HepG2 (cell line): ENCODE measurements around the gene ANTXR1. TPM values are rescaled to one million over a fixed set of nuclear protein-coding genes. Genes with fewer than 3 reads are reported as not detected.

Experiments
- ATAD3A ChIP-seq: sonication (generic); formaldehyde crosslinking; IDR thresholded peaks from 2 replicates; pipeline ENCODE4 v1.4.0; 2020; ENCODE audit warnings: missing genetic modification reagents
- KMT2A ChIP-seq: sonication (generic); formaldehyde crosslinking; IDR thresholded peaks from 2 replicates; pipeline ENCODE4 v1.4.0; 2020; ENCODE audit warnings: missing genetic modification reagents
- MNT ChIP-seq: fragments of 450-650 bp; IDR thresholded peaks from 2 replicates; pipeline ENCODE4 v1.6.1; 2016
- NR1H2 ChIP-seq: sonication (generic); formaldehyde crosslinking; IDR thresholded peaks from 2 replicates; pipeline ENCODE4 v1.8.1; 2022; ENCODE audit warnings: low read depth, missing genetic modification reagents, borderline replicate concordance
- NR3C1 ChIP-seq: sonication (generic); formaldehyde crosslinking; IDR thresholded peaks from 2 replicates; pipeline ENCODE4 v1.4.0; 2020; ENCODE audit warnings: missing genetic modification reagents
- PCBP2 ChIP-seq: fragments of 200-400 bp; formaldehyde crosslinking; optimal IDR thresholded peaks from 2 replicates; pipeline ENCODE3; 2018; ENCODE audit warnings: low read length, low read depth; ENCODE audit not compliant: poor library complexity, severe bottlenecking
- PRDM10 ChIP-seq: sonication (generic); formaldehyde crosslinking; IDR thresholded peaks from 2 replicates; pipeline ENCODE4 v1.4.0; 2020; ENCODE audit warnings: low read depth, missing genetic modification reagents
- UBTF ChIP-seq: sonication (generic); formaldehyde crosslinking; IDR thresholded peaks from 2 replicates; pipeline ENCODE4 v1.4.0; 2020; ENCODE audit warnings: mild to moderate bottlenecking, missing genetic modification reagents
- ZBTB25 ChIP-seq: IDR thresholded peaks from 2 replicates; pipeline ENCODE4 v1.6.1; 2018; ENCODE audit warnings: missing genetic modification reagents
- ZBTB38 ChIP-seq: sonication (generic); formaldehyde crosslinking; IDR thresholded peaks from 2 replicates; pipeline ENCODE4 v1.5.1; 2020; ENCODE audit warnings: mild to moderate bottlenecking, missing genetic modification reagents
- ZBTB49 ChIP-seq: sonication (generic); formaldehyde crosslinking; IDR thresholded peaks from 2 replicates; pipeline ENCODE4 v1.4.0; 2020; ENCODE audit warnings: missing genetic modification reagents, borderline replicate concordance
- ZFY ChIP-seq: sonication (generic); formaldehyde crosslinking; IDR thresholded peaks from 2 replicates; pipeline ENCODE4 v1.4.0; 2020; ENCODE audit warnings: missing genetic modification reagents
- ZNF121 ChIP-seq: sonication (generic); formaldehyde crosslinking; IDR thresholded peaks from 2 replicates; pipeline ENCODE4 v1.5.0; 2020; ENCODE audit warnings: mild to moderate bottlenecking, missing genetic modification reagents
- ZNF235 ChIP-seq: sonication (generic); formaldehyde crosslinking; IDR thresholded peaks from 2 replicates; pipeline ENCODE4 v1.8.1; 2023; ENCODE audit warnings: mild to moderate bottlenecking, missing genetic modification reagents, borderline replicate concordance
- ZNF644 ChIP-seq: IDR thresholded peaks from 2 replicates; pipeline ENCODE4 v1.6.1; 2016; ENCODE audit warnings: low read depth
- polyA plus RNA-seq, 8 experiments: library from polyadenylated mRNA; depleted of rRNA in 3 of 8; stranded (reverse) in 7 of 8; unstranded in 1 of 8; fragments of >200 nt; fragmentation: Illumina TruSeq in 4 of 8; extraction: Trizol in 4 of 8; gene quantifications; 2 replicates each; pipeline versions ENCODE4 v1.2.1 to v1.2.3, GENCODE V29; 2011 to 2016; ENCODE audit warnings: low read depth in 4 of 8, missing spikeins in 1 of 8, mixed read lengths in 1 of 8; ENCODE audit not compliant: insufficient read depth in 1 of 8
- total RNA-seq, 5 experiments: library from RNA; depleted of rRNA; stranded (reverse); fragments of >200 nt; fragmentation: Illumina TruSeq; extraction: Trizol; gene quantifications; 2 replicates each; pipeline ENCODE4 v1.2.3, GENCODE V29; 2016; ENCODE audit warnings: low read depth in 1 of 5

Gene ANTXR1
- total and polyA plus RNA-seq, 2 of the 13 experiments (the other 11 are each of a cell fraction or from before 2014, with no cell fraction given) = 4.5 to 12.7 TPM

- TF ChIP-seq ZBTB49 (CRISPR knock-in tag) (no peak), ZNF235 (CRISPR knock-in tag) (no peak), ZFY (CRISPR knock-in tag) (peak; percentile 56; the same call in 1 of the 2 replicates), UBTF (CRISPR knock-in tag) (peak; percentile 86), PRDM10 (CRISPR knock-in tag) (no peak), NR1H2 (CRISPR knock-in tag) (no peak), MNT (no peak), PCBP2 (no peak), NR3C1 (CRISPR knock-in tag) (no peak), ZBTB25 (no peak), ATAD3A (CRISPR knock-in tag) (peak; percentile 77; the same call in 1 of the 2 replicates), ZBTB38 (CRISPR knock-in tag) (no peak), KMT2A (CRISPR knock-in tag) (peak; percentile 78), ZNF121 (CRISPR knock-in tag) (no peak), ZNF644 (CRISPR knock-in tag) (no peak)
Observed at GRCh38 chr2:69013142-69013839, at the start of gene ANTXR1 (continued).
